ENCODE data around the gene IL17B.

The IL17B gene

GRCh38 chr5:149379177-149379761 is at the start of gene IL17B:
TSS of gene IL17B (minus strand) at chr5:149379292. CDS start at chr5:149379225, 67 bp downstream.
- TF ChIP-seq CTCF (IDR thresholded peaks at IDR 0.05; ENCODE audit: low read depth, low read length, missing control alignments): no peak
- H3K4me3 ChIP-seq (ENCODE audit: low read depth, low read length): no peak within 1 kb of the TSS
- DNase-seq (ENCODE audit: low read depth): no peak

- no peak overlapping the region for H3K4me3 ChIP-seq (ENCODE audit: low read depth, low read length)
- no peak for TF ChIP-seq CTCF (IDR thresholded peaks at IDR 0.05; ENCODE audit: low read depth, low read length, missing control alignments)
- no peak for DNase-seq (ENCODE audit: low read depth)
Measured at GRCh38 chr5:149428032-149428431, 48.9 kb upstream of the IL17B start.

- H3K4me3 ChIP-seq (ENCODE audit: low read depth, low read length): no peak overlapping the region
- DNase-seq (ENCODE audit: low read depth): no peak
- TF ChIP-seq CTCF (IDR thresholded peaks at IDR 0.05; ENCODE audit: low read depth, low read length, missing control alignments): no peak
Measured at GRCh38 chr5:149427374-149427773, 48.3 kb upstream of the IL17B start.

- no peak for DNase-seq (ENCODE audit: low read depth)
- H3K4me3 ChIP-seq (ENCODE audit: low read depth, low read length): no peak overlapping the region
- no peak for TF ChIP-seq CTCF (IDR thresholded peaks at IDR 0.05; ENCODE audit: low read depth, low read length, missing control alignments)
Measured at GRCh38 chr5:149426931-149427330, 47.8 kb upstream of the IL17B start.

- no peak for DNase-seq (ENCODE audit: low read depth)
Measured at GRCh38 chr5:149425729-149426128, 46.6 kb upstream of the IL17B start.

GRCh38 chr5:149424371-149425315 is 45.6 kb upstream of the IL17B start:
- no peak overlapping the region for H3K4me3 ChIP-seq (ENCODE audit: low read depth, low read length)
- no peak for DNase-seq (ENCODE audit: low read depth)
- TF ChIP-seq CTCF (IDR thresholded peaks at IDR 0.05; ENCODE audit: low read depth, low read length, missing control alignments): no peak

More at GRCh38 chr5:149425729-149426128, 46.6 kb upstream of the IL17B start:
- H3K4me3 ChIP-seq (ENCODE audit: low read depth, low read length): no peak overlapping the region
- TF ChIP-seq CTCF (IDR thresholded peaks at IDR 0.05; ENCODE audit: low read depth, low read length, missing control alignments): no peak

Measured in GM12864 (cell line).